Measurements from ENCODE around the gene CLASRP. TPM values are rescaled to one million over a fixed set of nuclear protein-coding genes. Genes with fewer than 3 reads are reported as not detected.

The CLASRP gene
- polyA plus RNA-seq, 2 of the 4 experiments (the other 2 are of a cell fraction): 39.0 to 86.4 TPM

DNA sequence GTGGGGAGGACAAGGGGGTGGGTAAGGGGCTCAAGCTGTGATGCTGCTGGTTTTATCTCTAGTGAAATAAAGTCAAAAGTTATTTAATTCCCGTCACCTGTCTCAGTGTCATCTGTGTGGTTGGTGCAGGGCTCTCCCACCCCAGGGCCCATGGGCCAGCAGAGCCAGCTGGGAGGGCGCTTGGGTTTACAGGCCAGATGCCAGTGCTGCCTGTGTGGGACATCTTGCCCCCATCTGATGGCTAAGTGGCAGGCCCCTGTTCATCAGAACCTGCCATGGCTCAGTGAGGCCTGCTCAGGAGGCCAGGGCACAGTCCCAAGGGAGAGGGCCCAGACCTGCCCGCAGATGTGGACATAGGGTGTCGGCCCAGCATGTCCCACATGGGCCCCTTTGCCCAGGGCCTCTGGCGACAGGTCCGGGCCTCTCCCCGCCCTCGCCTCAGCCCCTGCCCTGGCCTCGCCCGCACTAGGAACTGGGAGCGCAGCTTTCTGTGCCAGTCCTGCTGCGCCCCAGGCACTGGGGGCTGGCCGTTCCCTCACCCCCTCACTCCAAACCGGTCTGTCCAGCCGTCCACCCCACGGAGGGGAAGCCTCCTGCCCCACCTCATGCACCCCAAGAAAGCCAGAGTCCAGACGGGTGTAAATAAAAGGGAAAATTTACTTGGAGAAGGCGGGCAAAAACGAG is 32.2 kb downstream of the CLASRP start:
- Histone ChIP-seq H3K4me3 (no peak overlapping the region), H3K27ac (no peak overlapping the region), H3K4me1 (peaks cover 7% of the 10 kb centered on the region; the same call in 2 of the 3 replicates), H3K9me3 (no peaks in the 10 kb centered on the region), H3K4me2 (no peak overlapping the region)
- ChIA-PET POLR2A (no interaction called here), CTCF (interaction anchor here (0.6 to 2.9 kb wide), 2 partner anchors 9 to 520 kb away, joined by 3 to 42 read pairs; no protein-coding TSS in a partner anchor)
- WGBS (ENCODE audit: missing lambda C conversion rate): 84% methylated on average over 19 of the region's 19 CpGs
- ATAC-seq: no peak
- no peak for FAIRE-seq
- no peak for TF ChIP-seq JUNB (IDR thresholded peaks at IDR 0.05)
- DNase-seq (ENCODE audit: low read depth in 1 of 2, low spot score in 1 of 2): no peak

DNA sequence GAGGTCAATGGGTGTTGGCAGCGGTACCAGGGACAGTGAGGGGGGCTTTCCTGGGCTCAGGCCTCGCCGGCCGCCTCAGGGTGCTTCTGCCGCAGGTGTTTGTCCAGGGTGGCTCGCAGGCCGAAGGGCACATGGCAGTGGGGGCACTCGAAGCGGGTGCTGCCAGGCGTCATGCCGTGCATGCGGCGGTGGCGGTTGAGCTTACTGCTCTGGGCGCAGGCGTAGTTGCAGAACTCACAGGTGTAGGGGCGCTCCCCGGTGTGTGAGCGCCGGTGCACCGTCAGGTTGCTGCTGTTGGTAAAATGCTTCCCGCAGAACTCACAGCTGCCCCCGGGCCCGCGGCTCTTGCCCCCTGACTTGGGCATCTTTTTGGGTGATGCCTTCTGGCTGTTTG is 32.7 kb downstream of the CLASRP start:
- no peak overlapping the region for H3K4me2 ChIP-seq
- ChIA-PET POLR2A (no interaction called here), CTCF (interaction anchor here (1.1 to 2.9 kb wide), 2 partner anchors 10 to 13 kb away, joined by 3 to 42 read pairs; no protein-coding TSS in a partner anchor)
- no peak for TF ChIP-seq BHLHE40 (IDR thresholded peaks at IDR 0.05; ENCODE audit: low read depth, low read length)
- no peaks in the 10 kb centered on the region for H3K9me3 ChIP-seq
- FAIRE-seq: no peak
- peaks cover 8% of the 10 kb centered on the region for H3K4me1 ChIP-seq
- no peak for ATAC-seq
- DNase-seq (ENCODE audit: low read depth in 1 of 2, low spot score in 1 of 2): no peak
- H3K27ac ChIP-seq: no peak overlapping the region
- no peak overlapping the region for H3K4me3 ChIP-seq
- WGBS (ENCODE audit: missing lambda C conversion rate): 95% methylated on average over 25 of the region's 25 CpGs

DNA sequence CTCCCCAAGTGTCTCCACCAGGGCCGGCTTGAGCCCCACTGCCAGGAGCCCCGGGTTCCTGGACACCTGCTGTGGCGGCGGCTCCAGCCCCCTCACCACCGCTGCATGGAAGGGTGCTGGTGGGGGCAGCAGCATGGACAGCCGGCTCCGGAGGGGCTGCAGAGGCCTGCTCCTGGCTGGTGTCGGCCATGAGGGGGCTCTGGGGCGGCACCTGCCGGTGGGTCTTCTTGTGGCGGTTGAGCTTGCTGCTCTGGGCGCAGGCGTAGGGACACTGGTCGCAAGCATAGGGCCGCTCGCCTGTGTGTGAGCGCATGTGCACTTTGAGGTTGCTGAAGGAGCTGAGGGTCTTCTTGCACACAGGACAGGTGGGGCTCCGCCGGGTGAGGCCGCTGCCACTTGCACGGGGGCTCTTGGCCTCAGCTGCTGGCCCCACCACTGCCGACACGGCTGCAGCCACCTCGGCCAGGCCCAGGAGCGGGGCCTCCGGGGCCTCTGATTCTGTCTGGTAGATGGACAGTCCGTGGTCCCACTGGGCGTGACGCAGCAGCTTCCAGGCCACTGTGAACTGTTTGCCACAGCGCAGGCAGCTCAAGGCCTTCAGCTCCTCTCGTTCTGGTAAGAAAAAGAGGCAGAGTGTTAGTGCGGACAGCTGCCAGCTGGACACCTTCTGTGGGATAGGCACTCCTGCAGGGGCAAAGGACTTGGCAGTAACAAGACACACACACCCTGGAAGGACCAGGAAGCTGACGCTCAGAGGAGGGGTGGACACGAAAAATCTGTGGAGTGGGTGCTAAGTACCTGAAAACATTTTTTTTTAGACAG is 33.3 kb downstream of the CLASRP start:
- Histone ChIP-seq H3K4me3 (no peak overlapping the region), H3K4me1 (peaks cover 14% of the 10 kb centered on the region), H3K9me3 (no peaks in the 10 kb centered on the region), H3K27ac (no peak overlapping the region), H3K4me2 (no peak overlapping the region)
- ChIA-PET POLR2A (interaction anchor here (0.8 kb wide), 1 partner anchor 34 kb away, joined by 4 read pairs; the partner anchor contains the start of gene CLASRP), CTCF (interaction anchor here (0.7 to 2.9 kb wide), 4 partner anchors 10 to 283 kb away, joined by 3 to 42 read pairs (median 3); no protein-coding TSS in a partner anchor)
- DNase-seq (ENCODE audit: low read depth in 1 of 2, low spot score in 1 of 2) (no peak), FAIRE-seq (no peak), ATAC-seq (no peak)
- TF ChIP-seq RFX5 (IDR thresholded peaks at IDR 0.05): no peak
- 89% methylated on average over 26 of the region's 34 CpGs for whole genome bisulfite sequencing (ENCODE audit: missing lambda C conversion rate)

DNA sequence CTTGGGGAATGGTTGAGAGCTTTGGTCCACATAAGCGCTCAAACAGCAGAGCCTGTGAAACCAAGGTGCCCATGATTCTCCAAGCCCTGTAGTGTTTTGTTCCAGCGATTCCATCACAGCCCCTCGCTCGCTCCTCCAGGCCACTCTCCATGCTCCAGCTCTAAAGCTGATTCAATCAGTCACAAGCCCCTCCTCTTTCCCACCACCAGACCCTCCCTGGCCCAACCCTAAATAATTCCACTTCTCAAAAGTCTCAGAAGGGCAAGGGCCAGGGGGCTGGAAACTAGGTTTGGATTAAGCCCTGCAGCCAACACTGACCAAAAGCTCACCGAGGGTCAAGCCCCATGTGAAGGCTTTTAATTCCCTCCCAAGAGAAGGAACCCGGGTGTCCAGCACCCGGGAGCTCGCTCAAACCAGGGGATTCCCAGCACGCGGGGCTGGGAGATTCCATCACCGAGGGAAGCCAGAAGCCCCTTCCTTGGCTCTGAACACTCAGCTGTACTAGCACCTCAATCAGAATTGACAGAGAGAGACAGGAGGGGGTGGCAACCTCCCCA is 36.0 kb downstream of the CLASRP start:
- ChIA-PET POLR2A (interaction anchor here (2.0 kb wide), 1 partner anchor 17 kb away, joined by 8 read pairs; no protein-coding TSS in a partner anchor), CTCF (interaction anchor here (0.8 to 7.7 kb wide), 6 partner anchors 9 to 172 kb away, joined by 3 to 56 read pairs (median 4); no protein-coding TSS in a partner anchor)
- Histone ChIP-seq H3K4me1 (peaks cover 23% of the 10 kb centered on the region), H3K4me3 (peak overlapping the region; percentile 66), H3K27ac (peak overlapping the region; percentile 77 to 90; a peak in 5 of 6 replicates), H3K9me3 (no peaks in the 10 kb centered on the region), H3K4me2 (peak overlapping the region; percentile 84)
- ATAC-seq: no peak; a peak in 1 of 6 replicates
- 79% methylated on average over 11 of the region's 11 CpGs for WGBS (ENCODE audit: missing lambda C conversion rate)
- TF ChIP-seq TP53 (CRISPR knock-in tag; IDR thresholded peaks at IDR 0.05): no peak
- no peak for FAIRE-seq
- DNase-seq (ENCODE audit: low read depth in 1 of 2, low spot score in 1 of 2): no peak

DNA sequence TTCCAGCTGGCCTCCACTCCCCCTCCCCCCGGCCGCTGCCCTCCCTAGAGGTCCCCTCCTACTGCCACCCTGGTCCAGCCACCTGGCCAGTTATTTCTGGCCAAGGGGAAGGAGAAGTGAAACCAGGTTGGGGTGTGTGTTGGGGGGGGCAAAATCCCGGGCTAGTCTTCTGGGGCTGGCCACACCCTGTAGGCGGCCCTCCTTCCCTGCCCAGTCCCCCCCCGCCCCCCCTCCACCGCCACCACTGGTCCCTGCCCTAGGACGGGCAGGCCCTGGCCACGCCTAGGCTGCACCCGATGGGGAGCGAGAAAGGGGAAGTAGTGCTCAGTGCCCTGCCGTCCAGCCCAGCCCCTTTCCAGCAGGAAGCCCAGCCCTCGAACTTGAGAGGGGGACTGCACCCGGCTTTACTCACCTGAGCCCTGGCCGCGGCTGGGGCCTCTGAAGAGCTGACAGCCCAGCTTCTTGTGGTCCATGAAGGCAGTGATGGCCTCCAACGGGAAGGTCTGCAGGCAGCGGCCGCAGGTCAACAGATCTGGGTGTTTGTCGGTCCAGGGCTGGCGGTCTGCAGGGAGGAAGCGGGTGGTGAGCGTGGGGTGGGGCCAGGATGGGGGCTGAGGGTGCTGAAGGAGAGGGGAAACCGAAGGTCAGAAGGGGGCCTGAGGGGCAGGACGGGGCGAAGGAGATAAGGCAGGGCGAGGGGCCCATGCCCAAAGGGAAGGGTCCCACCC is 36.6 kb downstream of the CLASRP start:
- ChIA-PET CTCF (interaction anchor here (0.8 to 7.7 kb wide), 5 partner anchors 14 to 172 kb away, joined by 4 to 56 read pairs (median 5); no protein-coding TSS in a partner anchor), POLR2A (interaction anchor here (2.0 kb wide), 1 partner anchor 16 kb away, joined by 8 read pairs; no protein-coding TSS in a partner anchor)
- Histone ChIP-seq H3K4me3 (peak overlapping the region; percentile 66), H3K4me1 (peaks cover 27% of the 10 kb centered on the region), H3K27ac (peak overlapping the region; percentile 77 to 90), H3K4me2 (peak overlapping the region; percentile 84), H3K9me3 (no peaks in the 10 kb centered on the region)
- DNase-seq (ENCODE audit: low read depth in 1 of 2, low spot score in 1 of 2) (peak; percentile 85 to 86), ATAC-seq (peak; percentile 60 to 83), FAIRE-seq (no peak)
- no peak for TF ChIP-seq EHF (CRISPR knock-in tag; IDR thresholded peaks at IDR 0.05)
- peak; percentile 23; the same call in 1 of the 2 replicates for TF ChIP-seq POLR2A (IDR thresholded peaks at IDR 0.05; ENCODE audit: low read length)
- 9% methylated on average over 20 of the region's 26 CpGs for WGBS (ENCODE audit: missing lambda C conversion rate)

Measured in A549 (cell line).